ENCODE results near the gene PDLIM7. TPM values are rescaled to one million over a fixed set of nuclear protein-coding genes. Genes with fewer than 3 reads are reported as not detected.

Gene PDLIM7
- total RNA-seq, 1 donor from 2014 or later, result 54.4 TPM

DNA sequence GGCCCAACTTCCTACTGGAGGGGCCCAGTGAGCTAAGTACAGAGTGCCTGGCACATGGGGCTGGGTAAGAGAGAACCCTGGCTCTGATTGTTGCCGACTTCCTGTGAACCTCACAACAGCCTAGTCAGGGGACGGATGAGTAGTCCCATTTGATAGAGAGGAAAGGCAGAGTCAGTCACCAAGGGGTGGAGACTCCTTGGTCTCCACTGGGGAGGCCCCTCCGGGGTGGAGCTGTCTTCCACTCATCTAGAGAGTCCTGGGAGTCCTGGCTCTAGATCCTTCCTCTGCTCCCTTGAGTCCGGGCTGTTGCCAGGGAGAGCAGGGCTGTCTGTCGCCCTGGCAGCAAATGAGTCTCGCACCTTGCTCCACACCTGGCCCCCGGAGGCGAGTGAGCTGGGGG, 63.0 kb downstream of the PDLIM7 start:
- Histone ChIP-seq H3K27me3 (ENCODE audit: low read depth) (no peaks in the 10 kb centered on the region), H3K4me3 (no peak overlapping the region), H3K36me3 (peaks cover 69% of the 10 kb centered on the region), H3K27ac (replicated peaks) (no peak overlapping the region), H3K4me1 (peaks cover 21% of the 10 kb centered on the region), H3K9me3 (replicated peaks) (no peaks in the 10 kb centered on the region)
- intact Hi-C loops (cut with micrococcal nuclease), result no loop called here
- no peak for TF ChIP-seq CTCF (IDR thresholded peaks at IDR 0.05; ENCODE audit: borderline replicate concordance)
- no peak for DNase-seq

DNA sequence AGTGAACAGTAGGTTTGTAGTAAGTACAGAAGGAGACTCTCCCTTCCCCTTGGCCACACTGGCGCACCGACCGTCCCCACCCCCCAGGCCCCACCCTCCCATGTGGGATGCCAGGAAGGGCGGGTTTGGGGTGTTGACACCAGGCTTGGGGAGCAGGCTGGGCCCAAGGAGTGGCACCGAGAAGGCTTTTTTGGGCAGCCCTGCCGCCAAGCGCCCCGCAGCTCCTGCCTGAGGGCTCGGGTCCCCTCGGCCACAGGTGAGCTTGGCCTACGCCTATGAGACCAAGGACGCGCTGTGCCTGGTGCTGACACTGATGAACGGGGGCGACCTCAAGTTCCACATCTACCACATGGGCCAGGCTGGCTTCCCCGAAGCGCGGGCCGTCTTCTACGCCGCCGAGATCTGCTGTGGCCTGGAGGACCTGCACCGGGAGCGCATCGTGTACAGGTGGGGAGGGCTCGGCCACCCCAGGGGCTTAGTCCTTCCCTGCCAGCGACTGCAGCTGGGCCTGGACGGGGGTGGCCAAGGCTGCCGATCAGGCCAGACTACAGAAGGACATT, 63.7 kb downstream of the PDLIM7 start:
- intact Hi-C loops (cut with micrococcal nuclease), result no loop called here
- H3K27ac ChIP-seq (replicated peaks), result no peak overlapping the region
- no peak for DNase-seq
- no peaks in the 10 kb centered on the region for H3K9me3 ChIP-seq (replicated peaks)
- H3K27me3 ChIP-seq (ENCODE audit: low read depth), result no peaks in the 10 kb centered on the region
- TF ChIP-seq CTCF (IDR thresholded peaks at IDR 0.05; ENCODE audit: borderline replicate concordance), result no peak
- H3K36me3 ChIP-seq, result peaks cover 69% of the 10 kb centered on the region
- H3K4me1 ChIP-seq, result peaks cover 23% of the 10 kb centered on the region
- no peak overlapping the region for H3K4me3 ChIP-seq

Other genes with a start within 250 kb of the PDLIM7 start
- 25.3 TPM for gene RAB24, start 193.9 kb downstream of the PDLIM7 start, total RNA-seq
- 40.0 TPM for gene PRELID1, start 193.8 kb downstream of the PDLIM7 start, total RNA-seq
- 2.3 TPM for gene MXD3, start 185.7 kb downstream of the PDLIM7 start, total RNA-seq
- 60.0 TPM for gene LMAN2, start 145.9 kb downstream of the PDLIM7 start, total RNA-seq
- 4.6 TPM for gene RGS14, start 139.7 kb downstream of the PDLIM7 start, total RNA-seq
- gene SLC34A1, start 113.2 kb downstream of the PDLIM7 start, total RNA-seq, result not detected
- gene PFN3, start 96.9 kb downstream of the PDLIM7 start, total RNA-seq, result not detected
- not detected for gene F12, start 88.0 kb downstream of the PDLIM7 start, total RNA-seq
- gene GRK6, start 70.9 kb downstream of the PDLIM7 start, total RNA-seq, result 15.6 TPM
- 2.1 TPM for gene PRR7, start 50.8 kb downstream of the PDLIM7 start, total RNA-seq
- gene DBN1, start 24.0 kb downstream of the PDLIM7 start, total RNA-seq, result 21.8 TPM
- gene DOK3, start 12.2 kb upstream of the PDLIM7 start, total RNA-seq, result 3.3 TPM
- gene DDX41, start 19.4 kb upstream of the PDLIM7 start, total RNA-seq, result 29.7 TPM
- gene FAM193B, start 57.0 kb upstream of the PDLIM7 start, total RNA-seq, result 21.5 TPM
- gene TMED9, start 94.6 kb upstream of the PDLIM7 start, total RNA-seq, result 68.7 TPM
- gene B4GALT7, start 102.5 kb upstream of the PDLIM7 start, total RNA-seq, result 17.2 TPM

Measured in left ventricle myocardium inferior (tissue), 1 donor.